ENCODE measurements around the gene TRIP10. TPM values are rescaled to one million over a fixed set of nuclear protein-coding genes. Genes with fewer than 3 reads are reported as not detected.

The TRIP10 gene
- polyA plus RNA-seq, 1 donor from 2014 or later, result 0.76 TPM

GRCh38 chr19:6720369-6721137 lies 18.9 kb upstream of the TRIP10 start, which contains the start of gene C3:
Gene C3, minus strand, starts transcription at chr19:6720650. Its CDS starts 61 bp downstream, at chr19:6720589.
- Histone ChIP-seq H4K20me1 (ENCODE audit: insufficient read depth) (no peaks in the 10 kb centered on the region), H3K9me3 (ENCODE audit: low read length) (no peaks in the 10 kb centered on the region), H3K27ac (ENCODE audit: low read length) (no peak within 1 kb of the TSS), H3K9ac (ENCODE audit: low read length) (no peak within 1 kb of the TSS), H3K79me2 (replicated peaks; ENCODE audit: insufficient read depth, low read length) (no peaks in the 10 kb centered on the region), H3F3A (ENCODE audit: insufficient read depth, low read length, poor library complexity, severe bottlenecking) (no peaks in the 10 kb centered on the region), H3K27me3 (ENCODE audit: insufficient read depth, low read depth, low read length) (no peaks in the 10 kb centered on the region), H3K4me2 (ENCODE audit: low read length) (no peak within 1 kb of the TSS), H3K4me3 (ENCODE audit: low read length) (no peak within 1 kb of the TSS), H2AFZ (ENCODE audit: low read depth, low read length) (no peak within 1 kb of the TSS), H3K36me3 (ENCODE audit: insufficient read depth, low read length) (no peaks in the 10 kb centered on the region), H3K9me2 (ENCODE audit: insufficient read depth, low read length) (no peaks in the 10 kb centered on the region)
- TF ChIP-seq SMC3 (conservative IDR thresholded peaks at IDR 0.05; ENCODE audit: poor library complexity) (no peak), RAD21 (conservative IDR thresholded peaks at IDR 0.05) (no peak)

GRCh38 chr19:6721138-6721474 lies 18.4 kb upstream of the TRIP10 start:
- no peaks in the 10 kb centered on the region for H3F3A ChIP-seq (ENCODE audit: insufficient read depth, low read length, poor library complexity, severe bottlenecking)
- H4K20me1 ChIP-seq (ENCODE audit: insufficient read depth), result no peaks in the 10 kb centered on the region

GRCh38 chr19:6721773-6722172 lies 17.7 kb upstream of the TRIP10 start:
- no peak overlapping the region for H3K27ac ChIP-seq (ENCODE audit: low read length)
- no peaks in the 10 kb centered on the region for H3K9me3 ChIP-seq (ENCODE audit: low read length)
- H4K20me1 ChIP-seq (ENCODE audit: insufficient read depth), result no peaks in the 10 kb centered on the region
- no peaks in the 10 kb centered on the region for H3F3A ChIP-seq (ENCODE audit: insufficient read depth, low read length, poor library complexity, severe bottlenecking)
- H3K9ac ChIP-seq (ENCODE audit: low read length), result no peak overlapping the region
- no peaks in the 10 kb centered on the region for H3K27me3 ChIP-seq (ENCODE audit: insufficient read depth, low read depth, low read length)
- no peaks in the 10 kb centered on the region for H3K9me2 ChIP-seq (ENCODE audit: insufficient read depth, low read length)
- no peak overlapping the region for H2AFZ ChIP-seq (ENCODE audit: low read depth, low read length)
- no peak for TF ChIP-seq SMC3 (conservative IDR thresholded peaks at IDR 0.05; ENCODE audit: poor library complexity)
- TF ChIP-seq CTCF (IDR thresholded peaks at IDR 0.05; ENCODE audit: poor library complexity, severe bottlenecking), result no peak
- TF ChIP-seq EP300 (conservative IDR thresholded peaks at IDR 0.05; ENCODE audit: poor library complexity, severe bottlenecking), result no peak
- no peak for TF ChIP-seq MXI1 (conservative IDR thresholded peaks at IDR 0.05; ENCODE audit: poor library complexity, severe bottlenecking)
- no peak for TF ChIP-seq TAF1 (IDR thresholded peaks at IDR 0.05; ENCODE audit: low read depth)
- no peak for TF ChIP-seq RAD21 (conservative IDR thresholded peaks at IDR 0.05)
- no peak for TF ChIP-seq POLR2AphosphoS5 (IDR thresholded peaks at IDR 0.05)
- no peak for TF ChIP-seq EZH2 (IDR thresholded peaks at IDR 0.05; ENCODE audit: borderline replicate concordance, insufficient read depth, low read length, poor library complexity, severe bottlenecking)
- TF ChIP-seq REST (IDR thresholded peaks at IDR 0.05; ENCODE audit: borderline replicate concordance), result no peak
- H3K79me2 ChIP-seq (replicated peaks; ENCODE audit: insufficient read depth, low read length), result no peaks in the 10 kb centered on the region
- H3K4me3 ChIP-seq (ENCODE audit: low read length), result no peak overlapping the region
- no peak overlapping the region for H3K4me2 ChIP-seq (ENCODE audit: low read length)
- H3K36me3 ChIP-seq (ENCODE audit: insufficient read depth, low read length), result no peaks in the 10 kb centered on the region

More at GRCh38 chr19:6721138-6721474, 18.4 kb upstream of the TRIP10 start:
- Histone ChIP-seq H3K27me3 (ENCODE audit: insufficient read depth, low read depth, low read length) (no peaks in the 10 kb centered on the region), H3K79me2 (replicated peaks; ENCODE audit: insufficient read depth, low read length) (no peaks in the 10 kb centered on the region), H3K9me2 (ENCODE audit: insufficient read depth, low read length) (no peaks in the 10 kb centered on the region), H3K27ac (ENCODE audit: low read length) (no peak overlapping the region), H3K9me3 (ENCODE audit: low read length) (no peaks in the 10 kb centered on the region), H3K4me3 (ENCODE audit: low read length) (no peak overlapping the region), H3K4me2 (ENCODE audit: low read length) (no peak overlapping the region), H2AFZ (ENCODE audit: low read depth, low read length) (no peak overlapping the region), H3K36me3 (ENCODE audit: insufficient read depth, low read length) (no peaks in the 10 kb centered on the region), H3K9ac (ENCODE audit: low read length) (no peak overlapping the region)
- TF ChIP-seq MXI1 (conservative IDR thresholded peaks at IDR 0.05; ENCODE audit: poor library complexity, severe bottlenecking) (no peak), TAF1 (IDR thresholded peaks at IDR 0.05; ENCODE audit: low read depth) (no peak), CTCF (IDR thresholded peaks at IDR 0.05; ENCODE audit: poor library complexity, severe bottlenecking) (no peak), POLR2AphosphoS5 (IDR thresholded peaks at IDR 0.05) (no peak), EP300 (conservative IDR thresholded peaks at IDR 0.05; ENCODE audit: poor library complexity, severe bottlenecking) (no peak), SMC3 (conservative IDR thresholded peaks at IDR 0.05; ENCODE audit: poor library complexity) (no peak), EZH2 (IDR thresholded peaks at IDR 0.05; ENCODE audit: borderline replicate concordance, insufficient read depth, low read length, poor library complexity, severe bottlenecking) (no peak)
